Activated CD4-positive, alpha-beta memory T cell treated with anti-CD3 and anti-CD28 coated beads for 36 hours (primary cell): ENCODE data around the gene RASSF5. TPM values are rescaled to one million over a fixed set of nuclear protein-coding genes. Genes with fewer than 3 reads are reported as not detected.

Experiments
- CTCF ChIA-PET: fragments of 350-600 bp; sonication (Branson Sonifier 250); formaldehyde crosslinking; loops from one replicate; lab custom pipeline; 2021; ENCODE audit warnings: antibody characterized with exemption, inconsistent platforms; lab: Charles Lee
- POLR2A ChIA-PET: fragments of 350-600 bp; sonication (Branson Sonifier 250); formaldehyde crosslinking; loops from one replicate; lab custom pipeline; 2021; ENCODE audit warnings: antibody characterized with exemption; lab: Charles Lee
- DNase-seq: peaks from one replicate; pipeline ENCODE4 v3.0.0-alpha.2; 2020
- H3K27ac Mint-ChIP-seq: one replicate; pipeline ENCODE4 v1.8.0; 2021; ENCODE audit warnings: mixed read lengths
- H3K27me3 Mint-ChIP-seq: one replicate; pipeline ENCODE4 v1.8.0; 2021; ENCODE audit warnings: mixed read lengths
- H3K36me3 Mint-ChIP-seq: one replicate; pipeline ENCODE4 v1.8.0; 2021; ENCODE audit warnings: mixed read lengths
- H3K4me1 Mint-ChIP-seq: one replicate; pipeline ENCODE4 v1.8.0; 2021; ENCODE audit warnings: low read depth, mixed read lengths
- H3K4me3 Mint-ChIP-seq: one replicate; pipeline ENCODE4 v1.8.0; 2021; ENCODE audit warnings: mild to moderate bottlenecking, mixed read lengths
- H3K9me3 Mint-ChIP-seq: one replicate; pipeline ENCODE4 v1.8.0; 2021; ENCODE audit warnings: mixed read lengths
- intact Hi-C: fragments of 100-400 bp; cut with micrococcal nuclease; formaldehyde crosslinking; loops from one replicate; pipeline ENCODE4 v1.15.1; 2023
- total RNA-seq, 2 experiments: library from RNA; stranded (reverse); gene quantifications; one replicate each; pipeline ENCODE4 v1.2.3, GENCODE V29; 2021

RASSF5 gene
- total RNA-seq, 2 experiments from 2014 or later = 203 TPM

DNA sequence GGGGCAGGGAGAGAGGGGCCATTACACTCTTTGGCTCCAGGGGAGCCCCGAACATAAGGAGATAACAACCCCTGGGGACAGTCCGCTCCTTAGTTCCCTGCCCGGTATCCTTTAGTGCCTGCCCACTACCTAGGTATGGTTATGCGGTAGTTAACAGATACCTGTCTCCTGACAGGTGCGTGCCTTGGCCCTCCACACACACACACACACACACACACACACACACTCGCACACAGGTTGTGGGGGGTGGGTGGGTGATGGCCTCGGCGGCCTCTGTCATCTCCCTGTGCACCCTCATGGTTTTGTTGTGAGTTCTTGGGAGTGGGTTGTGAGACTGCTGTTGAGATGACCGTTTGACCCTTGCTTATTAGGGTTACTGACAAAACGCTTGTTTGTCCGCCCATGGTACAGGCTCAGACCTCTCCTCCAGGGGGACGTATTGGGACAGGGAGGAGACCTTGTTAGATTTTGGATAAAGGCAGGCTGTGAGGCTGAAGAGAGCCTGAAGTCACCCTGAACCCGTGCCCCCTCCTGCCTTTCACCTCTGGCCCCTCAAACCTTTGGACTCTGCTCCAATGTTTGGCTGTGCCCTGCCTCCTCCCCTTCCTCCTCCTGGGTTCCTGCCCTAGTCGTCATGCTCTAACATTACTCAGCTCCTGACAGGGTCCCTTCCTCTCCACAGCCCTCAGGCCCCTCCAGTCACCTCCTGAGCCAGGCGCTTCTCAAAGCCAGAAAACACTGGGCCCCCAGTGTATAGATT lies 979 bp downstream of the RASSF5 start:
- no peak overlapping the region for H3K27ac Mint-ChIP-seq
- POLR2A ChIA-PET = interaction anchor here (1.0 to 1.9 kb wide), 3 partner anchors 7 to 154 kb away, joined by 3 to 5 read pairs (median 4); no protein-coding TSS in a partner anchor

GRCh38 chr1:206508956-206509355 lies 1.6 kb downstream of the RASSF5 start:
- POLR2A ChIA-PET = no interaction called here
- no peak overlapping the region for H3K27ac Mint-ChIP-seq
- H3K27me3 Mint-ChIP-seq = peaks cover 26% of the 10 kb centered on the region
- H3K4me3 Mint-ChIP-seq = no peak overlapping the region
- intact Hi-C loops = loop anchor here (5.0 to 10.0 kb wide), 2 partner anchors 173 to 386 kb away; partner anchors contain the start of genes IL24 and MAPKAPK2
- H3K4me1 Mint-ChIP-seq = peaks cover 33% of the 10 kb centered on the region
- no peaks in the 10 kb centered on the region for H3K9me3 Mint-ChIP-seq
- CTCF ChIA-PET = no interaction called here
- no peaks in the 10 kb centered on the region for H3K36me3 Mint-ChIP-seq
- DNase-seq = no peak

More for the DNA sequence above, 979 bp downstream of the RASSF5 start:
- CTCF ChIA-PET = interaction anchor here (1.6 kb wide), 1 partner anchor 55 kb away, joined by 5 read pairs; no protein-coding TSS in a partner anchor
- intact Hi-C loops = loop anchor here (5.0 to 10.0 kb wide), 2 partner anchors 174 to 386 kb away; partner anchors contain the start of genes IL24 and MAPKAPK2
- Mint-ChIP-seq H3K36me3 (no peaks in the 10 kb centered on the region), H3K4me3 (peak overlapping the region; percentile 67), H3K4me1 (peaks cover 39% of the 10 kb centered on the region), H3K27me3 (peaks cover 26% of the 10 kb centered on the region), H3K9me3 (no peaks in the 10 kb centered on the region)
- DNase-seq = no peak

DNA sequence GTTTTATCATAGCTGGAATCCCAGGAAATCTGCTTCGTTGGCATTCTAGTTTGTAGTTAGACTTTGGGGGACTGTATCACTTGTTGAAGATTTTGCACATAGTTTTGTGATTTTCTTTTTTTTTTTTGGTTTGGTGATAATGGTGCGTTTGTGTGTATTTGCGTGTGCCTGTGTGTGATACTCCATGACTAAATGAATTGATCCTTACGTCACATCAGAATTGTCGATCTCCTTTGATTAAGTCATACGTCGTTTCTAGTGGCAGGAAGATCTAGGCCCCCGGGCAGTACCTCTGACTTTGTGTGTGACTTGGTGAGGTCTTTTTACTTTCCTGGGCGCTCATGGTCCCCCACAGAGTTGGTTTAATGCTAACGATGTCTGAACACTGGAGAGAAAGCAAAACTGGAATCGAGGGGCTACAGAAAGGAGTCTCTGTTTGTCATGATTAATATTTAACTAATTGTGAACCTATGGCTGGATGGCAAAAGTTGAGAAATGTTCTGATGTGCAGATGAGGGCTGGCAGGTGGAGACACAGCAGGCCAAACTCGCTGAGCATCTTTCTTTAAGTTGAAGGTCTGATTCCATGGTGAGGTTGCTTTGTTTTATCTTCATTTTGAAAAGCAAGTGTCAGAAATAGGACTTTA lies 2.4 kb downstream of the RASSF5 start:
- CTCF ChIA-PET = no interaction called here
- Mint-ChIP-seq H3K36me3 (no peaks in the 10 kb centered on the region), H3K4me3 (no peak overlapping the region), H3K27ac (no peak overlapping the region), H3K4me1 (peaks cover 25% of the 10 kb centered on the region), H3K27me3 (peaks cover 26% of the 10 kb centered on the region), H3K9me3 (no peaks in the 10 kb centered on the region)
- POLR2A ChIA-PET = no interaction called here
- no peak for DNase-seq
- intact Hi-C loops = loop anchor here (5.0 to 10.0 kb wide), 2 partner anchors 173 to 385 kb away; partner anchors contain the start of genes IL24 and MAPKAPK2

DNA sequence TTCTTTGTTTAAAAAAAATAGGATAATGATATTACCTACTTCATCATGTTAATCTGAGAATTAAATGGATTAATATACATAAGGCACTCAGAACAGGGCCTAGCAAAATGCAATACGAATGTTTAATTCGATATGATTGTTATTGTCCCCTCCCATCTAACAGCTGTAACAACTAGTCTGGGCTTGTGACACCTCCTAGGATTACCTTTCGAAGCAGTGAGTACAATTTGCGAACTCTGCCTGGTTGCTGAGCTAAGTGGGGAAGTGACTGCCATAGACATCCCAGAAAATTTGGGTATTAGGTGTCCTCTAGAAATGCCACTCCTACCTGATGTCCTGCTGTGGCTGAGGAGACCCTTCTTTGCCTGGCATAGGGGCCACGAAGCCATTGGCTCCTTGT lies 3.0 kb downstream of the RASSF5 start:
- Mint-ChIP-seq H3K27me3 (peaks cover 24% of the 10 kb centered on the region), H3K4me1 (peaks cover 19% of the 10 kb centered on the region), H3K27ac (no peak overlapping the region), H3K36me3 (no peaks in the 10 kb centered on the region), H3K9me3 (no peaks in the 10 kb centered on the region), H3K4me3 (no peak overlapping the region)
- intact Hi-C loops = no loop called here
- ChIA-PET POLR2A (no interaction called here), CTCF (no interaction called here)
- DNase-seq = no peak

DNA sequence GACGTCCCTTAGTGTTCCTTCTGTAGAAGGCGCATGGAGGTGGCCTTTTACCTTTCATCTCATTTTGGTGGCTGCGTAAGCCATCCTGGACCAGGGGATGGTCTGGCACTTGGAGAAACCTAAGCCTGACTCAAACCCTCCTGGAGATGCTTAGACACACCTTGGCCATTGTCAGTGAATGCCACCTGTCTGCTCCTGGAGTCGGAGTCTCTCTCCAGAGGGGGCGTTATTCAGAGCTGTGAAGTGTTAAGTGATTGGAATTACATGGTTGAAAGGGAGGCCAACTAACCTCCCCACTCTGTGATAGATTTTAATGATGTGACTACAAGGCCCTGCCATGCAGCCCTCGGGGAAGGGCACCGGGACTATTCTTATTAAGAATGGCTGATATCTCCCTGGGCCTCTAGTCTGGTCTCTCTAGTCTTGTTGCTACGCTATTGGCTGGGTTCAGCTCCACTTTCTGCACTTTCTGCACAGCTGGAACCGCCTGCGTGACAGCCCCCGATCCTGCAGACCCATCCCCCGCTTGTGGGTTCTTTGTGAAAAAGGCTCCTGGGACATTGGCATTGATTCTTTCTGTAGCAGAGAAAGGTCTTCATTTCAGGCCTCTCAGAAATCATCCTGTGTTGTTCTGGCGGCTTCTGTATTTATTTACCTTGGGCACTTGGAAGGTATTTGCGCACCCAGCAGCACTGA lies 4.2 kb downstream of the RASSF5 start:
- H3K4me1 Mint-ChIP-seq = peaks cover 13% of the 10 kb centered on the region
- H3K27ac Mint-ChIP-seq = no peak overlapping the region
- no peaks in the 10 kb centered on the region for H3K36me3 Mint-ChIP-seq
- ChIA-PET POLR2A (no interaction called here), CTCF (interaction anchor here (2.1 kb wide), 1 partner anchor 34 kb away, joined by 8 read pairs; no protein-coding TSS in a partner anchor)
- no peak overlapping the region for H3K4me3 Mint-ChIP-seq
- H3K9me3 Mint-ChIP-seq = no peaks in the 10 kb centered on the region
- no peak for DNase-seq
- intact Hi-C loops = no loop called here
- H3K27me3 Mint-ChIP-seq = peaks cover 22% of the 10 kb centered on the region

DNA sequence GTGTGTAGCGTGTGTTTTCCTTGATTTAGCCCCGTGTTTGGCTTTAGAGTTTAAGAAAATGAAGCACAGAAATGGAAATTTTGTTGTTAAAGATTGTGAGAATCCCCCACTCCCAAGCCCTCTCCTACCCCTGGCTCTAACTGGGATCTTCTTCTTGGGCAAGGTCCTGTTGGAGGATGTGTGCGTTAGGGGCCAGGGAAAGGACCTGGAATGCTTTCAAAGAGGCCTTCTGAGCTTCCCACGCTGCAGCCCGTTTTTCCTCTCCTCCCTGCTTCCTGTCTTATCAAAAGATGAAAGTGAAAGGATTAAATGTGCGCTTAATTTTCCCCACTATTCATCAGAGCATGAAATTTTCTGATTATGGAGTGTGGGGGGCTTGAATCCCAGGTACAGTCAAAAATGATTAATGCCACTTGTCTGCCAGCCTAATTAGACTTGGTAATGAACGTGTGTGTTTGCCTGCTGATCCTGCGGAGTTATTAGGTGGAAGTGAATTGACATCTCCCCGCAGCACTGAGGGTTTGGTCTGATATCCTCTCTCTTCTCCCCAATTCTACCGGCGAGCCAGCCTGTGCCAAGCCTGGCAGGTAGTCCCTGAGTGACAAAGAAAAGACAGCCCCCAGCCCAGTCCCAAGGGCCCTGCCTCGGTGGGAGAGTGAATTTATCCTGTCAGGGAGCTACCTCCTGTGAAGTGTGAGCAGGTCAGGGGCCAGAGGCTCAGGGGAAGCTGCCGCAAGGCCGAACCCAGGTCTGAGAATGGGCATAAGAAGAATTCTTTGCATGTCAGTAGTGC lies 4.9 kb downstream of the RASSF5 start:
- H3K27ac Mint-ChIP-seq = no peak overlapping the region
- intact Hi-C loops = no loop called here
- peaks cover 22% of the 10 kb centered on the region for H3K27me3 Mint-ChIP-seq
- no peak for DNase-seq
- POLR2A ChIA-PET = interaction anchor here (0.6 kb wide), 1 partner anchor 29 kb away, joined by 3 read pairs; no protein-coding TSS in a partner anchor
- H3K4me3 Mint-ChIP-seq = no peak overlapping the region
- H3K4me1 Mint-ChIP-seq = peaks cover 9% of the 10 kb centered on the region
- H3K9me3 Mint-ChIP-seq = no peaks in the 10 kb centered on the region
- CTCF ChIA-PET = interaction anchor here (0.9 to 2.1 kb wide), 2 partner anchors 33 to 152 kb away, joined by 5 to 8 read pairs; no protein-coding TSS in a partner anchor
- H3K36me3 Mint-ChIP-seq = no peaks in the 10 kb centered on the region

GRCh38 chr1:206512851-206513180 lies 5.5 kb downstream of the RASSF5 start:
- no peak for DNase-seq

GRCh38 chr1:206513312-206514111 lies 6.2 kb downstream of the RASSF5 start:
- H3K36me3 Mint-ChIP-seq = no peaks in the 10 kb centered on the region
- intact Hi-C loops = no loop called here
- POLR2A ChIA-PET = no interaction called here
- H3K27me3 Mint-ChIP-seq = peaks cover 19% of the 10 kb centered on the region
- no peaks in the 10 kb centered on the region for H3K9me3 Mint-ChIP-seq
- no peak for DNase-seq
- H3K4me3 Mint-ChIP-seq = no peak overlapping the region
- CTCF ChIA-PET = interaction anchor here (0.9 to 2.1 kb wide), 3 partner anchors 23 to 150 kb away, joined by 3 to 8 read pairs (median 5); no protein-coding TSS in a partner anchor
- peaks cover 6% of the 10 kb centered on the region for H3K4me1 Mint-ChIP-seq
- H3K27ac Mint-ChIP-seq = no peak overlapping the region

More at GRCh38 chr1:206512851-206513180, 5.5 kb downstream of the RASSF5 start:
- H3K27ac Mint-ChIP-seq = no peak overlapping the region
- POLR2A ChIA-PET = interaction anchor here (0.6 kb wide), 1 partner anchor 28 kb away, joined by 3 read pairs; no protein-coding TSS in a partner anchor
- no peaks in the 10 kb centered on the region for H3K36me3 Mint-ChIP-seq
- intact Hi-C loops = no loop called here
- peaks cover 9% of the 10 kb centered on the region for H3K4me1 Mint-ChIP-seq
- peaks cover 22% of the 10 kb centered on the region for H3K27me3 Mint-ChIP-seq
- H3K4me3 Mint-ChIP-seq = no peak overlapping the region
- H3K9me3 Mint-ChIP-seq = no peaks in the 10 kb centered on the region
- CTCF ChIA-PET = interaction anchor here (0.9 to 2.1 kb wide), 3 partner anchors 22 to 151 kb away, joined by 3 to 8 read pairs (median 5); no protein-coding TSS in a partner anchor

DNA sequence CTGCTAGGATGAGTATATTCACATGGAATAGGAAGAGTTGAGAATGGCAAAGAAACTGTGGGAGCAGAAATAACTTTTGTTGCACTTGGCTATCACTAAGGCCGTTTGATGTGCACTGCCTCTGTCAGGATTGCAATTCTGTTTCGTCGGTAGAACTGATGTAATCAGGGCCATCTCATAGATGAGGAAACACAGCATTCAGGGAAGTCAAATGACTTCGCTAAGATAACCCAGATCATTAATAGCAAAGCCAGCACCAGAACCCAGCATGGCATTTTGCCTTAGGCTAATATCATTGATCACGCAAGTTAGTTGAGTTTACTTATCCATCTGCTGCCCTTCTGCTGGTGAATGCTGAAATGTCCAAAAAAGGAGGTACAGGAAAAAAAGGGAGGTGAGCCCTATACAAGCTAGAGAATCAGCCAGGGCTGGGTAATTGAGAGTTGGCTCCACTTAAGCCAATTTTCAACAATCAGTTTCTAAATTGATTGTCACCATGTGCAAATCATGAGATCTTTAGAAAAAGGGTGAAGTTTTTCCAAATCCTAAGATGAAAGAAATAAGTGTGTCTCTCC lies 7.6 kb downstream of the RASSF5 start:
- Mint-ChIP-seq H3K27ac (no peak overlapping the region), H3K27me3 (peaks cover 5% of the 10 kb centered on the region), H3K4me3 (no peak overlapping the region), H3K4me1 (peaks cover 4% of the 10 kb centered on the region), H3K36me3 (no peaks in the 10 kb centered on the region), H3K9me3 (no peaks in the 10 kb centered on the region)
- intact Hi-C loops = no loop called here
- ChIA-PET POLR2A (interaction anchor here (1.5 kb wide), 1 partner anchor 8 kb away, joined by 5 read pairs; the partner anchor contains the start of gene RASSF5), CTCF (interaction anchor here (1.1 kb wide), 1 partner anchor 69 kb away, joined by 4 read pairs; no protein-coding TSS in a partner anchor)
- DNase-seq = no peak

GRCh38 chr1:206516728-206516990 lies 9.3 kb downstream of the RASSF5 start:
- CTCF ChIA-PET = interaction anchor here (1.0 to 2.1 kb wide), 3 partner anchors 27 to 148 kb away, joined by 3 to 7 read pairs (median 4); no protein-coding TSS in a partner anchor

More at GRCh38 chr1:206516728-206516990, 9.3 kb downstream of the RASSF5 start:
- no peak overlapping the region for H3K4me3 Mint-ChIP-seq
- H3K9me3 Mint-ChIP-seq = no peaks in the 10 kb centered on the region
- intact Hi-C loops = no loop called here
- peaks cover 4% of the 10 kb centered on the region for H3K4me1 Mint-ChIP-seq
- POLR2A ChIA-PET = no interaction called here
- H3K27me3 Mint-ChIP-seq = peaks cover 1% of the 10 kb centered on the region
- H3K27ac Mint-ChIP-seq = no peak overlapping the region
- DNase-seq = no peak
- H3K36me3 Mint-ChIP-seq = no peaks in the 10 kb centered on the region
